GM21423 (cell line): ENCODE measurements around the gene RGS6.
"Not testable (repeated sequence)": the region's sequence is repeated elsewhere in the genome, so short reads cannot be mapped to it uniquely, and the experiment has no call there.

Experiments used
- ATAC-seq: cut with Tn5 transposase; IDR thresholded peaks from one replicate; pipeline ENCODE4 v1.9.1; 2021; ENCODE audit warnings: mild to moderate bottlenecking, moderate library complexity; ENCODE audit not compliant: unreplicated experiment

The RGS6 gene

DNA sequence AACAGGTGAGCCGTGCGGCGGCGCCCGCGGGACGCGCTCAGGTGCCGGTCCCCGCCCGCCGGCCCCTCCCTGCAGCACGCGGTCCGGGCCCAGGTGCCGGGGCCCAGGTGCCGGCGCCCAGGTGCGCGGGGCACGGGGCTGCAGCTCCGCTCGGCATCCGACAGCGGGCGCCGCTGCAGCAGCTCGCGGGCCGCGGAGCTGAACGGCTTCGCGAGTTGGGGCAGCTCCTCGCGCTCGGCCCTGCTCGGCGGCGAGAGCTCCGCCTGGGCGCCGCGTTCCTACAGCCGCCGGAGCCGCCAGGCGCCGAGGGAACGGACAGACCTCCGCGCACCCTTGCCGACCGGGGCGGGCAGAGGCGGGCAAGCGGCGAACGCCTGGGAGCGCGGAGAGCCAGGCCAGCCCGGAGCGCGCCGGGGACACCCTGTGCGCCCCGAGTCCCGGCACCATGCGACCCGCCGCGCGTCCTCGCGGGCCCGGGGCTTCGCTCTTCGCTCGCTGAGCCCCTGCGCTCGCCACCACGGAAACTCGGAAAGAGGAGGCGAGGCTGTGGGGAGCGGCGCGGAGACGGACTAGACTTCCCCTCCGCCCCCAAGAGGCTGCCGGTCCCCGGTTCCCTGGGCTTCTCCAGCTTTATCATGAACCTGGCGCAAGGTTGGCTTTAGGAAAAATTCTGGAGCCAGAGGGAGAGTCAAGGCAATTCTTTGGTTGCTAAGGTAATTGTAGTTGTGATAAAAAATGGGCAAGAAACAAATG, at the start of gene RGS6:
RGS6 (plus strand) TSS at position 201 of the 753 bp plus-strand sequence.
- ATAC-seq: no peak

DNA sequence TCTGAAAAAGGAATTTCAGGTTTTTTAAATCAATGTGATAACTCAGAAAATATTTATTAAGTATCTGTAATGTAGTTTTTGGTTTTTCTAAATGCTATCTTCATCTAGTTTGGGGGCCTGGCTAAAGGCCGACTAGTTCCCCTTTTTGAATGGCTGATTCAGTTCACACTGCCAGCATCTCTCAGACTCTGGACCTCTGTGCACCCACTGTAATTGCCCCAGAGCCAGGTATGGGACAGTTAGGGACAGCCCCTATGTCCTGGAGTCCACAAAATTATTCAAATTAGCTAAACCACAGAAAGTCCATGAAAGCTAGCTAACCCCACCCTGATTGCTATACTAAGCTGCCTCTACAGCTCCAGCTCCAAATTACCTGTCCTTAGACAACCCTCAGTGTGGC, 49.1 kb upstream of the RGS6 start:
- ATAC-seq: no peak

DNA sequence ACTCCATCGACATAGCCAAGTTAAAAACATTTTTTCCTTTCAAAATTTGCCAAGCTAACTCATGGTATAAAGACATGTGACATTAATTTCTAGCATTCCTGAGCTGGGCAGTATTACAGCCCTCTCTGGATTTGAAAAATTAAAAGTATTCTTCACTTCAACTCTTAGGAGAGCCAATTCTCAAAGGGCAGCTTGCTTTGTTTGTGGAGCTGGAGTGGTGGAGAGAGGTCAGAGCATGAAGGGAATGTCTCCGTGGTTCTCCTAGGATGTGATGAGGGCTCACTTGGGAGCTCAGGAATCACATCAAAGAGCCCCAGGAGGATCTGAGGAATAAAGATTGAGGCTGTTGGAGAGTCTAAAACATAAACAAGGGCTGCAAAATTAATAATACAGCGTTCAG, 46.9 kb upstream of the RGS6 start:
- ATAC-seq: no peak

GRCh38 chr14:71887802-71888201, 44.4 kb upstream of the RGS6 start:
- not testable (repeated sequence) for ATAC-seq

GRCh38 chr14:71890541-71890940, 41.7 kb upstream of the RGS6 start:
- ATAC-seq: no peak

DNA sequence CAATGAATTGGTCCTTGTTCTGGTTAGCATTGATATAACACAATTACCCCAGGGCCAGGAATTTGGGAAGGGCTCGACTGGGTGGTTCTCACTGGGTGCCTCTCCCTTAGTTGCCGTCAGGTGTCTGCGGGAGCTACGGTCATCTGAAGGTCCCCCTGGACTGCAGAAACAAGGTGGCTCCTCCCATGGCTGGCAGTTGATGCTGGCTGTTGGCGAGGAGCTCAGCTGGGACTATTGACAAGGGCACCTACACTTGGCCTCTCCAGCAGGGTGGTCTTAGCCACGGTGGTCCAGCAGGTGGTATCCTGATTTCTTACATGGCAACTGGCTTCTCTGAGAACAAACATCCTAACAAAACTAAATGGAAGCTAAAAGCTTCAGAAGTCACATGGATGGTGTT, 41.0 kb upstream of the RGS6 start:
- no peak for ATAC-seq

DNA sequence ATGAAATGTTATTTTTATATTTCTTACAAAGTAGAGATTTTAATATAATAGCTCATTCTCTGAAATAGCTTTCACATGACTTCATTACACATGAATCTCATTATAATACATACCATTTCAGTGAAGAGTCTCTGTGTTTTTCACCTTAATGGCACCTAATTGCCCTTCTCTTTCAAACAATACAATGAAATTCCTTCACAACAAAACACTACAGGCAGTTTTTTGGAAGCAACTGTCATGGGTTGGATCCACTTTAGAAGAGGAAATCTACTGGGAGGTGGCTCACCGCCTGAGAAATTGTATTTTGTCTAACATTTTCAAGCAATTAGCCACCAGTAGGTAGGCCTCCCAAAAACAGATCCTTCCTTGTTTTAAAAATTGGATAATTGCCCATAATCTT, 40.3 kb upstream of the RGS6 start:
- no peak for ATAC-seq

DNA sequence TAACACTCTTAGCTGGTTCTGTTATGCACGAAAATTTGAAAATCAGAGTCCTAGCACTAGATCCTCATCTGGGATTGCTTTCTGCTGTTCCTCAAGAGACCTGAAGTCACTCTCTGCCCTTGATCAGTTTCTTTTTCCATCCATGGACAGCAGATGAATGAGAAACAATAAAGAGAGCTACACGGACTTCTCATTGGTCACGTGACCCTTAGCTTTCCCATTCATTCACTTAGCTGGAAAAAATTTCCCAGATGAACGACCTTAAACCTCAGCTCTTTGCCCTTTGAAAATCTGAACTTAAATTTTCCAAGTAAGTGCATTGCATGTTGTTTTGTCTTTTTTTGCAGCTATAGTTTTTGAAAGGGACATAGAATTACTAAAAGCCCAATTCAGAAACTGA, 27.2 kb upstream of the RGS6 start:
- no peak for ATAC-seq

DNA sequence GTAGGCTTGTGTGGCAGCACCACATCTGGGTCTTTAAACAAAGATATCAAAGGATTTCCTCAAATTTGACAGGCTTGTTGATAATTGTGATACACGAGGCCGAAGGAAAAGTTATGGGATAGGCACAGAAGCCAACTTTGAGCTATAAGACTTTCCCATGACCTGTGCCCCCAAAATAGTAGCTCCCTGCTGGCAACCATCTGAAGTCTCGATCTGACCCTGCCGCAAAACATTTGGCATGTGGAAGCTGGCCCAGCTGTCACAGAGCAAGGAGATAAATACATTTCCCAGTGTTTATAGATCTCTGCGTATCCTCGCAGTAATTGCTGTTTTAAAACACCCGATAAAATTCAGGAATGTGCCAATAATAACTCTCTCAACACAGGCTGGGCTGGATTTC, 26.4 kb upstream of the RGS6 start:
- ATAC-seq: no peak

GRCh38 chr14:71907793-71908515, 24.3 kb upstream of the RGS6 start:
- ATAC-seq: no peak

DNA sequence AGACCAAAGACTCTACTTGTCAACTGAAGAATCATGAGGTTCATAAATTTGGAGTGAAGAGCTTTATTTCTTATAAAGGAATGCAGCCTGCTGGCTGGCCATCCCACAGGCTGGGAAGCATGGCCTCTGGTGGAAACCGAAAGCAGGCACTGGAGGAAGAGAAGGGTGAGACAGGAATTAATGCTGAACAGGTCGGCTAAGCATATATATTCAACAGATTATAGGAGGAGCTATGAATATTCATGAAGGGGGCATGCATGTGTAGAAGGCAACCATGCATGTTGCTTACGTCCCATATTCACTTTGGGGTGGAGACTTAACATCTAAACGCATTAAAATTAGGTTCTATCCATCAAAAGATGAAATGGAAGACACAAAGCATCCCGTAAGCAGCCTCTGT, 20.6 kb upstream of the RGS6 start:
- no peak for ATAC-seq

- ATAC-seq: no peak
Observed at GRCh38 chr14:71913342-71913741, 18.9 kb upstream of the RGS6 start.

DNA sequence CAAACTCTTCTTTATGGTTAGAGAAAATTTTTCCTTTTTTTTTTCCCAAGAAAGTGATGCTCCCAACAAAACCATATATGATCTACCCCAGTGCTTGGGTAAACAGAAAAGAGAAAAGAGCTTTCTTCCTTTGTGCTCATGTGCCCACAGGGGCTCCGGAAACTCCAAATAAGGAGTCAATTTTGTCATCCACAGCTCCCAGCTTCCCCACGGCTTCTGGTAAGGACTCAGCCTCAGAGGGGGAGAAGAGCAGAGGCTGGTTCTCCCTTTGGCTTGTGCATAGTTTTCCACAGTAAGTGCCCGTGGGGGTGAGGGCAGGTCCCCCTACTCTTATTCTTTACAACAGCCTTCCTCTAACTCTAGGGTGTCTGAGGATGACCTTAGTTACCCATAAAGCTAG, 13.3 kb upstream of the RGS6 start:
- ATAC-seq: no peak

DNA sequence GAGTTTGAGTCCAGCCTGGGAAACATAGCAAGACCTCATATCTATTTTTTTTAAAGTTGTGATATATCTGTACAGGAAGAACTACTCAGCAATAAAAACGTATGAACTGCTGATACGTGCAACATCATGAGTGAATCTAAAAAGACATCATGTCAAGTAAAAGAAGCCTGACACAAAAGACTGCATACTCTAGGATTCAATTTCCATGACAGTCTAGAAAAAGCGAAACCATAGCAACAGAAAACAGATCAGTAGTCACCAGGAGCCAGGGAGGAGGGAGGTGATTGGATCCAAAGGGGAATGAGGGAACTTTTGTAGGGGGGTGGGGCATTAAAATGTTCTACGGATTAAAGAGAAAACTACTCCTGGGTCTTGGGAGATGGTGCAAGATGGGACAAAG, 8.7 kb upstream of the RGS6 start:
- ATAC-seq: no peak

DNA sequence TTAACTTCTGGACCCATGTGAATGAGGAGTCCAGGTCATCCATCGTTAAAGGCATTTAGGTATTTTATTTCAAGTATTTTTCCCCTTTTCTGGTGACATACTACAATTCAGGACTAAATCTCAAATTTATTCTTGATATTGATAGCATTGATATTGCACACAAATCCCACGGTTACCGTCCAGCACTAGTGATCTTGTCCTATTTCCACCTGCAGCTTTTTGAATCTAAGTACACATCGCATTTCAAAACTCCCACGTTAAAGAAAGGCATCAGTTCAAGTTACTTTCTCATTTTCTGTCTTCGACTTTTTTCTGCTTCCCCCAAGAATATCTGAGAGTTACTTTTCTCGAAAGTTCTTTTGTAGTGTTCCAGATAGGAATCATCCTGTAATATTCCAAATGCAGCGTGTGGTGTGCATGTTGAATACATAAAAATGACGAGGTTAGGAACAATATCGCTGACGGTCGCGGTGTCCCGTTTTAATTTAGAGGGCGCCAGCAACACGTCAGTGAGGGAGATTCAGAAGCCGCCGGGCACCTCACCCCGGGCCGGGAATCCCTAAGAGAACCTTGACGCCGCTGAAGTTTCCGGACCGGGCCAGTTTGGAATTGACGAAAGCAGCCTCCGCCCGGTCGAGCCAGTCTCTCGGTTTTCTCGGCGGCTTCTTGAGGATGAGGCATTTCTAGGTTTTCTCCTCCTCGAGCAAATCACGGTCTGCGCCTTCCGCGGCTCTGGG, 569 bp upstream of the RGS6 start:
- ATAC-seq: no peak

- ATAC-seq: no peak
Observed at GRCh38 chr14:71933001-71933587, 865 bp downstream of the RGS6 start.

DNA sequence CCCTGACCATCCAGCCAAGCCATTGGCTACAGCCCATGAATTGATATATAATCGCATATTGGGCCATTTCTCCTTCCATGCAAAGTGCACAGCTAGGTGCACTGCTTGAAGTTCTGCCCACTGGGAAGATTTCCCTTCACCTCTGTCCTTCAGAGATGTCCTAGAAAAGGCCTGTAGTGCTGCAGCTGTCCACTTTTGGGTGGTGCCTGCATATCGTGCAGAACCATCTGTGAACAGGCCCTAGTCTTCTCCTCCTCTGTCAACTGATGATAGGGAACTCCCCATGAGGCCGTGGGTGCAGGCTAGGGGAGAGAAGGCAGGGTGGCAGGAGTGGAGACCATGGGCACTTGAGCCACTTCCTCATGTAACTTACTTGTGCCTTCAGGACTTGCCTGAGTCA, 6.0 kb downstream of the RGS6 start:
- not testable (repeated sequence) for ATAC-seq

GRCh38 chr14:71939344-71939743, 7.1 kb downstream of the RGS6 start:
- not testable (repeated sequence) for ATAC-seq

GRCh38 chr14:71940500-71940899, 8.3 kb downstream of the RGS6 start:
- ATAC-seq: not testable (repeated sequence)

DNA sequence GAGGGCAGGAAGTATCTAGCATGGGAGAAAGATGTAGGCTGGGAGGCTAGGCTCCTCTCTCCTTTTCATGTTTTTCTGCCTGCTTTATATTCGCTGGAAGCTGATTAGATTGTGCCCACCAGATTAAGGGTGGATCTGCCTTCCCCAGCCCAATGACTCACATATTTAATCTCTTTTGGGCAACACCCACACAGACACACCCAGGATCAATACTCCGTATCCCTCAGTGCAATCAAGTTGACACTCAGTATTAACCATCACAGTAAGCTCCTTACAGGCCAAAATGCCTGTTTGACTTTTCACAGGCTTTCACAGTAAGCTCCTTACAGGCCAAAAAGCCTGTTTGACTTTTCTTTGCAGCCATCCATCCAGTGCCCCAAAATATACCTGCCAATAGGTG, 9.4 kb downstream of the RGS6 start:
- ATAC-seq: not testable (repeated sequence)

DNA sequence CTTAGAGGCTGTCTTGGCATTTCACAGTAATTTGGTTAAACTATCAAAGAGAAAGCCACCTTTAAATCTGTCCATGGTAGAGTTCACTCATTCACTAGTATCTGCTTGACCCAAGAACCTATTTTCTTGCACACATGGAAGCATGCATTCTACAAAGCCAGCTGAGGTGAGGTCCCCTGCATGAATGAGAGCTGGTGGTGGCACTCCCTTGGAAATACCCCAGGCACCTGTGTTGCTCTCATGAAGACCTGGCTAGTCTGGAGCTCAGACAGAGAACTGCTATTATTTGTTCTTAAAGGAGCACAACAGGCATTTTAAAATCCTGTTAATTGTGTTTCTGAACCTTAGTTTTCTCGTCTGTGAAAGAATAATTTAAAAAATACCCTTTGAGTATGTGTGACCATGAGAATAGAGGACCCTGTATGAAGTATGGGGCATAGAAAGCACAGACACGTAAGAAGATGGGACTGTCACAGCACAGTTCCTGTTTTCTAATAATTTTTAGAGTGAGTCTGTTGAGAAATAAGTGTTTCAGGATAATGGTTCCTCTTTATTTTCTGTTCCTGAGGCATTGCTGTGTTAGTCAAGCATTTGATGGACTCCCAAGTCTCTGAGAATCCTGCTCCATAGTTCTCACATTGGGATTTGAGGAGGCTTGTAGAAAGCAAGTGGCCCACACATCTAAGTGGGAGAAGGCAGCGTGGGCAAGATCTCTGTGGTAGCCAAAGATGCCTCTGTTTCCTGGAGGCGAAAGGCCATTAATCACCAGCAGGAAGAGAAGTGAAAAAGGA, 10.9 kb downstream of the RGS6 start:
- ATAC-seq: no peak
